Neural cell (in vitro differentiated cells): Measurements from ENCODE around the gene PGM5.
"Not testable (repeated sequence)": the region's sequence is repeated elsewhere in the genome, so short reads cannot be mapped to it uniquely, and the experiment has no call there.

Experiments used
- EP300 ChIP-seq: fragments of 450-650 bp; conservative IDR thresholded peaks from 2 replicates; pipeline ENCODE4 v1.6.1; 2014; ENCODE audit warnings: antibody characterized with exemption, mild to moderate bottlenecking, moderate library complexity; ENCODE audit not compliant: poor library complexity, severe bottlenecking
- SMC3 ChIP-seq: fragments of 450-650 bp; conservative IDR thresholded peaks from 2 replicates; pipeline ENCODE4 v1.6.1; 2014; ENCODE audit warnings: antibody characterized with exemption, mild to moderate bottlenecking, moderate library complexity; ENCODE audit not compliant: poor library complexity
- TAF1 ChIP-seq: IDR thresholded peaks from 2 replicates; pipeline ENCODE4 v1.6.1; 2012; ENCODE audit warnings: low read depth
- TF ChIP-seq, protein P1 (sequence below): fragments of 450-650 bp; IDR thresholded peaks from 2 replicates; pipeline ENCODE4 v1.5.1; 2014; ENCODE audit warnings: antibody characterized with exemption, mild to moderate bottlenecking, moderate library complexity; ENCODE audit not compliant: poor library complexity, severe bottlenecking

GRCh38 chr9:68415065-68415464, 58.7 kb downstream of the PGM5 start:
- TF ChIP-seq, protein P1, sequence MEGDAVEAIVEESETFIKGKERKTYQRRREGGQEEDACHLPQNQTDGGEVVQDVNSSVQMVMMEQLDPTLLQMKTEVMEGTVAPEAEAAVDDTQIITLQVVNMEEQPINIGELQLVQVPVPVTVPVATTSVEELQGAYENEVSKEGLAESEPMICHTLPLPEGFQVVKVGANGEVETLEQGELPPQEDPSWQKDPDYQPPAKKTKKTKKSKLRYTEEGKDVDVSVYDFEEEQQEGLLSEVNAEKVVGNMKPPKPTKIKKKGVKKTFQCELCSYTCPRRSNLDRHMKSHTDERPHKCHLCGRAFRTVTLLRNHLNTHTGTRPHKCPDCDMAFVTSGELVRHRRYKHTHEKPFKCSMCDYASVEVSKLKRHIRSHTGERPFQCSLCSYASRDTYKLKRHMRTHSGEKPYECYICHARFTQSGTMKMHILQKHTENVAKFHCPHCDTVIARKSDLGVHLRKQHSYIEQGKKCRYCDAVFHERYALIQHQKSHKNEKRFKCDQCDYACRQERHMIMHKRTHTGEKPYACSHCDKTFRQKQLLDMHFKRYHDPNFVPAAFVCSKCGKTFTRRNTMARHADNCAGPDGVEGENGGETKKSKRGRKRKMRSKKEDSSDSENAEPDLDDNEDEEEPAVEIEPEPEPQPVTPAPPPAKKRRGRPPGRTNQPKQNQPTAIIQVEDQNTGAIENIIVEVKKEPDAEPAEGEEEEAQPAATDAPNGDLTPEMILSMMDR: not testable (repeated sequence)
- not testable (repeated sequence) for TF ChIP-seq SMC3, TAF1, EP300
